ENCODE data around the gene MESD.
"Not testable (repeated sequence)": the region's sequence is repeated elsewhere in the genome, so short reads cannot be mapped to it uniquely, and the experiment has no call there.

MESD gene

DNA sequence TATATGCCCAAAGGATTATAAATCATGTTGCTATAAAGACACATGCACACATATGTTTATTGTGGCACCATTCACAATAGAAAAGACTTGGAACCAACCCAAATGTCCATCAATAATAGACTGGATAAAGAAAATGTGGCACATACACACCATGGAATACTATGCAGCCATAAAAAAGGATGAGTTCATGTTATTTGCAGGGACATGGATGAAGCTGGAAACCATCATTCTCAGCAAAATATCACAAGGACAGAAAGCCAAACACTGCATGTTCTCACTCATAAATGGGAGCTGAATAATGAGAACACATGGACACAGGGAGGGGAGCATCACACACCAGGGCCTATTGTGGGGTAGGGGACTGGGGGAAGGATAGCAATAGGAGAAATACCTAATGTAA is 24.2 kb downstream of the MESD start:
- not testable (repeated sequence) for DNase-seq (ENCODE audit: low read depth)

DNA sequence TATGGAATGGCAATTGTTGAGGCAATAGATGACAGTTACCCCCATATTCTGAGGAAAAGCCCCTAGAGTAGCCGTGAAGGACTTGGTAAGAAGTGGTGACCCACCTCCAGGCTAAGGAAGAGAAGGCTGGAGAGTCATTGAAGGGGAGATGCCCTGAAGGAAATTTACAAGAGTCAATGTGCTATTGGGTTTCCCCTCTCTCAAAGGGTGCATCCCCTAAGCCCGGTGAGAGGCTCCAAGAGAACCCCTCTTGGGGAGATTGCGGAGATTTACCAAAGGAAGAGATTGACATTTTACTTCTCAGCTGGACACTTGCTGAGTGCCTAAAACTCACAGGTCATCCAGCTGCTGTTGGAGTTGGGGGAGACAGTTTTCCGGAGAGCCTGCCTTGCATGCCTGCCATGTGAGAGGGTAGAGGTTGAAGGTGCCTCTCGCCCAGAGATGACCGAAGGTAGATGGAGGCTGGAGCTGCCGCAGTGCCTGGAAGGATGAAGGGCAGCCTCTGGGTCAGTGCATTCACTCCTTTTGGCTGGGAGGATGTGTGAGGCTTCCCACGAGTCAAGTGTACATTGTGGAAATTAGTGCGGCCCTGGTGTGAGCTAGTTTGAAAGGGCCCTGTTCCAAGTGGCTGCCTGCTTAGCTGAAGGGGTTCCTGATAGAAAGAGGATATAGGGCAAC is 30.7 kb downstream of the MESD start:
- no peak for DNase-seq (ENCODE audit: low read depth)

DNA sequence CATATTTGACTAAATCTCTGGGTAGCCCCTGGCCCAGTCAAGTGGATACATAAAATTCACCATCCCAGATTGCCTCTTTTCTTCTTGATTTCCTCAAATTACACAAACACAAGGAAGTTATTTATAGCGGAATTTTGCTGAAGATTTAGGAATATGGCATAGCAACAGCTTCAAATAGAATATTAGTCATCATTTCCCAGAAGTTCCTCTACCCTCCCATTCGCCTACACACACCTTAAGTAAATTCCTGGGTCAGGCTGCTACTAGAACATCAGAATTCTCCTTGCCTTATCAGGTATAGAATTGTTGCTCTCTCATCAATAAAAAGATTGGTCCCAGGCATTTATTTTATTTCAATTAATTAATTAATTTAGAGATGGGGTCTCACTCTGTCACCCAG is 31.6 kb downstream of the MESD start:
- no peak for DNase-seq (ENCODE audit: low read depth)

DNA sequence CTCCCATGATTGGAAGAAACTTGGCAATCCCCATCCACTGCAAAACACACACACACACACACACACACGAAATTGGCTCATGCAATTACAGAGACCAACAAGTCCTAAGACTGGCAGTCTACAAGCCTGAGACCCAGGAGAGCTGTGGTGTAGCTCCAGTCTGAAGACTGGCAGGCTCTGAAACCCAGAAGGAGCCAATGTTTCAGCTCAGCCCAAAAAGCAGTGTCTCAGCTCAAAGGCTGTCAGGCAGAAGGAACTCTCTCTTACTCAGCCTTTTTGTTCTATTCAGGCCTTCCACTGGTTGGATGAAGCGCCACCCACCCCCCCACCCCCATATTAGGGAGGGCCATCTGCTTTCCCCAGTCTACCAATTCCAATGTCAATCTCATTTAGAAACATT is 32.1 kb downstream of the MESD start:
- no peak for DNase-seq (ENCODE audit: low read depth)

DNA sequence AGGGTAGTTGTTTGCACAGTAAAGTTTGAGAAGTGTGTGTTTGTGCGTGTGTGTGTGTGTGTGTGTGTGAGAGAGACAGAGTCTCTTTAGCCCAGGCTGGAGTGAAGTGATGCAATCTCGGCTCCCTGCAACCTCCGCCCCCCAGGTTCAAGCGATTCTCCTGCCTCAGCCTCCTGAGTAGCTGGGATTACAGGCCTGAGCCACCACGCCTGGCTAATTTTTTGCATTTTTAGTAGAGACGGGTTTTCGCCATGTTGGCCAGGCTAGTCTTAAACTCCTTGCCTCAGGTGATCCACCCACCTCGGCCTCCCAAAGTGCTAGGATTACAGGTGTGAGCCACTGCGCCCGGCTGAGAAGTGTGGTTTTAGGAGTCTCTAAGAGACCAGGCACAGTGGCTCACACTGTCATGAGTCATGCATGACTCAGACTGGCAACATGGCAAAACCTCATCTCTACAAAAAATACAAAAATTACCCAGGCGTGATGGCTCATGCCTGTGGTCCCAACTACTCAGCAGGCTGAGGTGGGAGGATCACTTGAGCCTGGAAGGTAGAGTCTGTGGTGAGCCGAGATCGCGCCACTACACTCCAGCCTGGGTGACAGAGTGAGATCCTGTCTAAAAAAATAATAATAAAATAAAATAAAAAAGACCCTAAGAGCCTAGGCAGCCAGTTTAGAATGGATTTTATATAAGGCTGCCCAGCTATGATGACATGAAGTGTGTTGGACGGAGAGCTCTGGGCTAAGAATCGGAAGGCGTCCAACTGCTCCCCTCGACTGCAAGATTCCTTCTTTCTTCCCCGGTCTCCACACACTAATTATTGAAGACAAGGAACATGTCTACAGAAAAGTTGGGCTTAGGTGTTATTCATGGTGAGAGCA is 33.8 kb downstream of the MESD start:
- DNase-seq (ENCODE audit: low read depth) = not testable (repeated sequence)

DNA sequence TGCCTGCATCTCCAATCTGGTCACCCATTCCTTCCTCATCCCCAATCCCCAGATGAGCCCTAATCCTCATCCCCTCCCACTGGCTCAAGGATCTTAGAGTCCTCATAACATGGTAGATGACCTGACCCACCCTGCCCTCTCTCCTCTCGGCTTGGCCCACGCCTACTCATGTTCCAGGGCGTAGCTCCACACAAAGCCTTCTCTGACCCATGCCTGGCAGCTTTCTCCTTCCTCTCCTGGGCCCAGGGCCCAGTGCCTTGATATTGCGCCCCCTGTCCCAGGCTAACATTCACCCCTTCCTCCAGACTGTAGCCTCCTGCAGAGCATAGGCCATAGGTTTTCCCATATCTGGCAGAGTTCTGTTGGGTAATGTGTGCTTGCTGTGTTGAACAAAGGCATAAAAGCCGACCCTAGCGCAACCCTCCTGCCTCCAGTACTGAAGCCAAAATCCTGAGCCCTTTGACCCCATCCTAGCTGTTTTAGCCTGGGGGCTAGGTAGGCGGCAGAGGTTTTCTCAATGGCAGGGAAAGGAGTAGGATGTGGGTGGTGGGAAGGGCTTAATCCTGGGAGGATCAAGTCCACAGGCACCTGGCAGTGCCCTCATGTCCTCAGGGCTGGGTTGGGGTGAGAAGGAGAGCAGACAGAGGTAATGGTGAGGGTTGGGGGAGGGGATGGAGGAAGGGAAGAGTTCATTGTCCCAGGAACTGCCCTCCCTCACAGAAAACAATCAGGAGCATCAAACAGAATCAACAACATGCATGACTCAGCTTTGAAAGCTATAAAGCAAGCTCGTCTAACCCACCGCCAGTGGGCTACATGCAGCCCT is 35.5 kb downstream of the MESD start:
- DNase-seq (ENCODE audit: low read depth) = no peak

DNA sequence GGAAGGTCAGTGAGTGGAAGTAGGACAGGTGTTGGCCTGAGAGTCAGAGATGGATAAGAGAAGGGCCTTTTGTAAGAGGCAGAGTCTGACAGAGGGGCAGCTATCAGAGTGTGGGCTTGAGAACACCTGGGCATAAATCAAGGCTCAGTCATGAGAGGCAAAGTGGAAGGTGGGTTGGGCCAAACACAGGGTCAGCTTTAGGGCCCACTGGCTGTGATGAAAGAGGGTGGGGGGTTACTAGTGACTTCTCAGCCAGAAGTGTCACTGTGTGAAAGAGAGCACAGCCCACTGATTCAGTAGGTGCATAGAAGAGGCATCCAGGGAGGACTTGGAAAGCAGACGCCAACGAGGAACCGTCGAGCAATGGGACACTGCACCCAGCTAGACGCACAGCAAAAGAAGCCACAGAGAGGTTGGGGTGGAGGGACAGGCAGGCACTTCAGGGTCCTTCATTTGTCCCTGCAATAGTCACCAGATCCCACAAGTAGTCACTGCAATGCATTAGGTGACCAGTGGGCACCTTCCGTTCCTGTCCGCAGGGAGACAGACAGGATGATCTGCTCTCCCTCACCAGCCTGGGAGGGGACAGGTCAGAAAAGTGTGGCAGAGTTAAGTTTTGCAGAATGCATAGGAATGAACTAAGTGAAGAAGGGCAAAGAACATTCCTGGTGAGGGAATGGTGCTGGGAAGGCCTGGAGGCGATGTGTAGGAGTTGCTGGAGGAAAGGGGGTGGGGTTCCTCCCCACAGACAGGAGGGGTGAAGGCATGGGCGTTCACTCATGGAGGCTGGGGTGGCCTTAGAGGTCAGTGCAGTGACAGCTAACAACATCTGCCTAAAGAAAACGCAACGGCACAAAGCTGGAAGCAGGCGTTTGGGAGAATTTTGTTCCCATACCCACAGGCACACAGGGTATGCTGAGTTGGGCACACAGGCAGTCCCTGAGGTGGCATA is 36.3 kb downstream of the MESD start:
- DNase-seq (ENCODE audit: low read depth) = no peak

DNA sequence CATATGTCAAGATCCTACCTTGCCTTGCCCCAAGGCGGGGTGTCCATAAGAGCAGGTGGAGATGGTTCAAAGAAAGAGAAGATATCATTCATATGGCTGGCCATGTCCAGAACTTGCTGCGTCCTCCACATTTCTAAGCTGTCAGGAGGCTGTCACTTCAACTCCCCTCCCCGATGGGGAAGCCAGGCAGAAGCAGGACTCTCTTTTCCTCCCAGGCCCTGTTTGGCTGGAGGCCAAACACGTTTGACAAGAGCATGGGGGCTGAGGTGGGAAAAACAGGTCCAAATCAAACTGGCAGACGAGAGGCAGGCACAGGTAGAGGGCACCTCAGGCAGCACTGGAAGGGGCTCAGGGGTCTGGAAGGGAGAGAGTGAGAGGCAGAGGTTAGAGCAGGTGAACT is 37.7 kb downstream of the MESD start:
- no peak for DNase-seq (ENCODE audit: low read depth)

DNA sequence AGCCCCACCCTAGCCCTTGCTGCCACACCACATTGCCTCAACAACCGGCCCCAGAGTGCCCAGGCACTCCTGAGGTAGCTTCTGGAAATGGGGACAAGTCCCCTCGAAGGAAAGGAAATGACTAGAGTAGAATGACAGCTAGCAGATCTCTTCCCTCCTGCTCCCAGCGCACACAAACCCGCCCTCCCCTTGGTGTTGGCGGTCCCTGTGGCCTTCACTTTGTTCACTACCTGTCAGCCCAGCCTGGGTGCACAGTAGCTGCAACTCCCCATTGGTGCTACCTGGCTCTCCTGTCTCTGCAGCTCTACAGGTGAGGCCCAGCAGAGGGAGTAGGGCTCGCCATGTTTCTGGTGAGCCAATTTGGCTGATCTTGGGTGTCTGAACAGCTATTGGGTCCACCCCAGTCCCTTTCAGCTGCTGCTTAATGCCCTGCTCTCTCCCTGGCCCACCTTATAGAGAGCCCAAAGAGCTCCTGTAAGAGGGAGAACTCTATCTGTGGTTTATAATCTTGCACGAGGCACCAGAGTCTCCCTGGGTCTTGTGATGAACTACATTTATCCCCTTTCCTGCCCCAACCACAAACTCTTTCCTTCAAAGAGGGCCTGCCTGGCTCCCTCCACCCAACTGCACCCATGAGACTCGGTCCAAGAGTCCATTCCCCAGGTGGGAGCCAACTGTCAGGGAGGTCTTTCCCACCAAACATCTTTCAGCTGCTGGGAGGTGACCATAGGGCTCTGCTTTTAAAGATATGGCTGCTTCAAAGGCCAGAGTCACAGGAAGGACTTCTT is 39.1 kb downstream of the MESD start:
- no peak for DNase-seq (ENCODE audit: low read depth)

DNA sequence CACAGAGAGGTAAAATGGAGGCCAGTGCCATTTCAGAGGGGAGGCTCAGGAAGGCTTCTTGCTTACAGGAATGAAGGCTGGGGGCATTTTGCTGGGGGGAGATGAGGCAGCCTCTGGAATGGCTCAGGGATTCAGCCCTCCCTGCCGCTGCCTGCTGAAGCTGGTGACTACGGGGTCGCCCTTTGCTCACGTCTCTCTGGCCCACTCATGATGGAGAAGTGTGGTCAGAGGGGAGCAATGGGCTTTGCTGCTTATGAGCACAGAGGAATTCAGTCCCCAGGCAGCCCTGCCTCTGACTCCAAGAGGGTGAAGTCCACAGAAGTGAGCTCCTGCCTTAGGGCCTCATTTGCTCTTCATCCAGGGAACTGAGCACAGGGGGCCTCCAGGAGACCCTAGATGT is 39.9 kb downstream of the MESD start:
- DNase-seq (ENCODE audit: low read depth) = no peak

DNA sequence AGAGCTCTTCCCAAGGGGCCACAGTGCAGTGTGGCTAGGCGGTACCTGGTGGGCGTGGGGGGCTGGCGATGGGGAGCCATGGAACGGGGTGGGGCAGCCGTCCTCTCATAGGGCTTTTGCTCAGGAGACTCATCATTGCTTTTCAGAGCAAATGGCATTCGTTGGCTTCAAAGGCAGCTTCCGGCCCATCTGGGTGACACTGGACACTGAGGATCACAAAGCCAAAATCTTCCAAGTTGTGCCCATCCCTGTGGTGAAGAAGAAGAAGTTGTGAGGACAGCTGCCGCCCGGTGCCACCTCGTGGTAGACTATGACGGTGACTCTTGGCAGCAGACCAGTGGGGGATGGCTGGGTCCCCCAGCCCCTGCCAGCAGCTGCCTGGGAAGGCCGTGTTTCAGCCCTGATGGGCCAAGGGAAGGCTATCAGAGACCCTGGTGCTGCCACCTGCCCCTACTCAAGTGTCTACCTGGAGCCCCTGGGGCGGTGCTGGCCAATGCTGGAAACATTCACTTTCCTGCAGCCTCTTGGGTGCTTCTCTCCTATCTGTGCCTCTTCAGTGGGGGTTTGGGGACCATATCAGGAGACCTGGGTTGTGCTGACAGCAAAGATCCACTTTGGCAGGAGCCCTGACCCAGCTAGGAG is 40.8 kb downstream of the MESD start:
- no peak for DNase-seq (ENCODE audit: low read depth)

DNA sequence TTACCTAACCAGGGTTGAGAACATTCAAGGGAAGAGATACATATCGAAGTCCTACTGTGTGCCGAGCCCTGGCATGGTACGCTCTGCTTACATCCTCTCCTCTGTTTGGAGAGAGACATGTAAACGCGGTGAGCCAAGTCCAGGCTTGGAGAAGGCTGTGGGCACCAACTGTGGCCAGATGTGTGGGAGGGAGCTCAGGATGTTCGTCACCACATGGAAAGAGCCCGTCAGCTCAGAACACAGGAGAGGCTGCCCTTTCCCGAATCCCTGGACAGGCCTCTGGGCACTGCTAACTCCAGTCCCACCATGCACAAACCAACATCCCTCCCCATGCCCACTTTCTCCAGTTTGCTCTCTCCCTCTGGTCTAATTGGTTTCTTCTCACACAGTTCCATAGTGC is 43.0 kb downstream of the MESD start:
- no peak for DNase-seq (ENCODE audit: low read depth)

DNA sequence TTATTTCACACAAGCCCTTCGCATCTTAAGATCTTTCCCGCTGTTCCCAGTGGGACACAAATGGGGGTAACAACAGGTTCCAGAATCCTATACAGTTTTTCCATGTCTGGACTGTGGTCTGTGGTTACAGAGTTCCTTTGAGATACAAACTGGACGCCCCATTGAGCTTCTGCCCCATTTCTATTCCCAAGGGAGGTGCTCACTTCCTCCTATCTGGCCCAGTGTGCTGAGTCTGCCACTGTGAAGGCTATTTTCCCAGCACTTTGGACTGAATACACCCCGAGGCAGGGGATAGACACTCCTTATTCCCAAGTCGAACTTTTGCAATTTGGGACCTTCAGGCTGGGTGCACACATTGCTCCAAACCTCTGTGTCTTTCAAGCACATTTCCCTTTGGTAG is 44.0 kb downstream of the MESD start:
- DNase-seq (ENCODE audit: low read depth) = no peak

DNA sequence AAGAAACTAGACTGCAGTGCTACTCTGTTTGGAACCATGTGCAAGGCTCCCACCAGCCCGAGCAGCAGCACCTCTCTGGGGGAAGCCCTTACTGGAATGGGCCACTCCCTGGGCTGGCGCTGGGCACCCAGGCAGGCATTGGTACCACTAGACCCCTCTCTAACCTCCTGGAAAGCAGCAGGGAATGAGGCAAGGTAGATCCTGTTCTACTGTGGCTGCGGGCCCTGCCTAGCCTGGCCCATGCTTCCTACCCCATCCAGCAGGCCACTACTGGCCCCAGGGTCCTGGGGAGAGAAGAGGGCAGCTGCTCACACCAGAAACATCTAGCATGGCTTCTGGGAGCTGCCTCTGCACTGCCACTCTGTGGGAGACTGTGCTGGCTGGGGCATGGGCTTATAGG is 44.8 kb downstream of the MESD start:
- DNase-seq (ENCODE audit: low read depth) = no peak

DNA sequence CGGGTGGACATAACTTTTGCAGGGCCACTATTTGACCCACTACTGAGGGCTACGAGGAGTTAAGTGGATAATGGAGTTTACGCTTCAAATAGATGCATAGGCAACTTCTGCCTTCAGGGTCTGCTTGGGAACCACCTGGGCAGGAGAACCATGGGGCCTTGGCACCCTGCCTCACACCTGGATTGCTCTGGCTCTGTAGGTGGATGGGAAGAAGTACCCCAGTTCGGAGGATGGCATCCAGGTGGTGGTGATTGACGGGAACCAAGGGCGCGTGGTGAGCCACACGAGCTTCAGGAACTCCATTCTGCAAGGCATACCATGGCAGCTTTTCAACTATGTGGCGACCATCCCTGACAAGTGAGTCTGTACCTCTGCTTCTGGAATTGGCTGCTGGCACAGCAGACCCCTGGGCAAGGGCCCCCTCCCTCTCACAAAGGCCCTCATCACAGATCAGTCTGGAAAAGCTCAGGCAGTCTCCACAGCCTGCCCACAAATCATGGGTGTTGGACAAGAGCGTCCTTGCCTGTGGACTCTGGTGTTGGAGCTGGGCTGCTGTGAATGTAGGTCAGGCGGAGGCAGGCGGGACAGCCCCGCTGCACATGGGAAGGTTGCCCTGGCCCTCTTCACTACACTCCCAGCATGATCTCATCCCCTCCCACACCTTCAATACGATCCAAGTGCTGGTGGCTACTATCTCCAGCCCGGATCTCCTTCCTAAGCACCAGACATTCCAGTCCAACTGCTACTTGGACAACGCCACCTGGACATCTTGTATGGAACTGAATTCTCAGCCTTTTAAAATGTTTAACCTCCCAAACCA is 46.7 kb downstream of the MESD start:
- no peak for DNase-seq (ENCODE audit: low read depth)

DNA sequence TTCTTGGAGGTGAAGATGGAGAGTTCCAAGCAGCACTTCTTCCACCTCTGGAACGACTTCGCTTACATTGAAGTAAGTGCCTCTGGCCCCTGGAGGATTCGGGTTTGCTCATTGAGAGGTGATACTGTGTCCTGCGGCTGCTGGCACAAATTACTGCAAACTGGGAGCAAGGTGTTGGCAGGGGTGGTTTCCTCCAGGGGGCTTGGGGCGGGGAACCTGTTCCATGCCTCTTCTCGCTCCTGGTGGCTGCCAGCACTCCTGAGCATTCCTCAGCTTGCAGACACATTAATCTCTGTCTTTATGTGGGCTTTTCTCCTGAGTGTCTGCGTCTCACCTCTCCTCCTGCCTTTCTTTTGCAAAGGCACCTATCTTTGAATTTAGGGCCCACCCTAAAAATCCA is 47.4 kb downstream of the MESD start:
- DNase-seq (ENCODE audit: low read depth) = no peak

DNA sequence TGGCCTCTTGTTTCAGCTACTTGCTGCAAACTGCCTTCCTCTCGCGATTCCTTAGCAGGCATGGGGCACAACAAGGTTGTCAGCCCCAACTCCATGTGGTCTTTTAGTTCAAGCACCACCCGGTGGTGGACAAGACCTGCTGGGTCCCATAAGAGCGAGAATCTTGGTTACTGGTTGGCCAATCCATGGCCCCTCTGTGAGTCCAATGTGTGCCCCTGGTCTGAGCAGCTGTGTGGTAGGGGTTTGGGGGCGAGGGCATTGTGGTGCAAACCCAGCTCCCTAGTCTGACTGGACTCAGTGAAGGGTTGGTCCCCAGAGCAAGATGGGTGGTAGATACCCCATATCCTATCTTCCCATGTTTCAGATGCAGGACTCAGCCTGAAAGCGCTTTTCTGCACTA is 48.8 kb downstream of the MESD start:
- no peak for DNase-seq (ENCODE audit: low read depth)

DNA sequence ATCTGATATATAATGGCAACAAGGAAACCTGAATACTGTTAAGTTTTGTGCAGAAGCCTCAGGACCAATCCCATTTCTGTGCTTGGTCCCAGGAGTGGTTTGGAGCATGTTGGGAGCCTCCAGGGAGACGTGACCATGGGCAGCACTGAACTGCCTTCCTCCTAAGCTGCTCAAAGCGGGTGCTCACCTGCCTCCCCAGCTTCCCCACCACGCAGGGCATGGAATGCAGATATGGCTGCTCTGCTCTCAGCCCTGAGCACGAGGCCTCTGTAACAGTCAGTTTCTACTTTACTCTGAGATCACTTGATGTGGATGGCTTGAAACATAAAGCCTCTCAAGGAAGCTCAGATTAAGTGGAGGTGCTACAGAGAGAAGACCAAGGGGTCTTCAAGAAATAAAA is 49.3 kb downstream of the MESD start:
- no peak for DNase-seq (ENCODE audit: low read depth)

DNA sequence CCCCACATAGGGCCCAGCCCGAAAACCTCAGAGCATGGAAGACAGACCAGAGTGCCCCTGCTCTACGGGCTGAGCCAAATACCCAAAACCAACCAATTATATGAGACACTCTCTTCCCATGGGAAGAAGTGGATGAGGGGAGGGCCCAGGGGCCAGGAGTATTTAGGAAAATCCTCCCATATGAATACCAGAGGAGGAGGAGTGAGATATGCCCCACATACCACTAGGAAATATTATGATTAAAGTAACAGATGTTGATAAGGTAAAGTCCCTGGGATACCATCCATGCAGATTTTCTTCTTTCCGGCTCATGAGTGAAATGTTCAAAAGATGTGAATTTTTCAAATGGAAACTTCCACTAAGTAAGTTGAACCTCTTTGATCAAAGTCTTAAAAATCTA is 50.4 kb downstream of the MESD start:
- DNase-seq (ENCODE audit: low read depth) = no peak
